IPS-15b (cell line): ENCODE data around the gene MAST2.

Experiments
- H3K27me3 ChIP-seq: one replicate; pipeline ENCODE4 v1.6.1; 2013; ENCODE audit warnings: low read length; ENCODE audit not compliant: control insufficient read depth, insufficient read depth
- H3K36me3 ChIP-seq: one replicate; pipeline ENCODE4 v1.6.1; 2013; ENCODE audit warnings: low read length; ENCODE audit not compliant: control insufficient read depth, insufficient read depth
- H3K4me1 ChIP-seq: one replicate; pipeline ENCODE4 v1.6.1; 2013; ENCODE audit warnings: mild to moderate bottlenecking, low read length; ENCODE audit not compliant: control insufficient read depth, insufficient read depth
- H3K4me3 ChIP-seq: one replicate; pipeline ENCODE4 v1.5.1; 2013; ENCODE audit warnings: low read depth, low read length
- H3K9ac ChIP-seq: one replicate; pipeline ENCODE4 v1.6.1; 2013; ENCODE audit warnings: low read depth, mild to moderate bottlenecking, low read length
- H3K9me3 ChIP-seq: one replicate; pipeline ENCODE4 v1.6.1; 2013; ENCODE audit warnings: mild to moderate bottlenecking, low read length; ENCODE audit not compliant: control insufficient read depth, insufficient read depth

Gene MAST2

DNA sequence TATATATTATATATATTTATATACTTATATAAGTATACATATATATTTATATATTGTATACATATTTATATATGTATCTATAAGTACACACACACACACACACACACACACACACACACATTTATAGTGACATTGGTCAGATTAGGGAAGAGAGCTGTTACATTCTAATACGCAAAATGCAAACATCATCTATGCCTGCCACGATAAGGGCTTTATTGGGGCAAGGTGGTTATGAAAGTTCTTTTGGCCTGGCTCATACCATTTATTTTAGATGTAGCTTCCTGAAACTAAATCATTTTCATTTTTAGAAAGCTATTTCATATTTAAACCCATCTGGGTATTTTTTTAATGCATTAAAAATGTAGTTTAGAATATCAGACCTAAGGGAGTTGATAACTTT lies 82.8 kb downstream of the MAST2 start:
- Histone ChIP-seq H3K9me3 (no peaks in the 10 kb centered on the region), H3K4me1 (no peaks in the 10 kb centered on the region), H3K9ac (no peak overlapping the region), H3K27me3 (no peaks in the 10 kb centered on the region), H3K4me3 (no peak overlapping the region), H3K36me3 (no peaks in the 10 kb centered on the region)

GRCh38 chr1:45887156-45887842 lies 83.9 kb downstream of the MAST2 start:
- Histone ChIP-seq H3K4me1 (no peaks in the 10 kb centered on the region), H3K9me3 (no peaks in the 10 kb centered on the region), H3K9ac (no peak overlapping the region), H3K36me3 (no peaks in the 10 kb centered on the region), H3K27me3 (no peaks in the 10 kb centered on the region), H3K4me3 (no peak overlapping the region)

- H3K9ac ChIP-seq = no peak overlapping the region
- H3K9me3 ChIP-seq = no peaks in the 10 kb centered on the region
- H3K4me3 ChIP-seq = no peak overlapping the region
- no peaks in the 10 kb centered on the region for H3K27me3 ChIP-seq
- no peaks in the 10 kb centered on the region for H3K4me1 ChIP-seq
- no peaks in the 10 kb centered on the region for H3K36me3 ChIP-seq
Measured at GRCh38 chr1:45890078-45890477, 86.7 kb downstream of the MAST2 start.

DNA sequence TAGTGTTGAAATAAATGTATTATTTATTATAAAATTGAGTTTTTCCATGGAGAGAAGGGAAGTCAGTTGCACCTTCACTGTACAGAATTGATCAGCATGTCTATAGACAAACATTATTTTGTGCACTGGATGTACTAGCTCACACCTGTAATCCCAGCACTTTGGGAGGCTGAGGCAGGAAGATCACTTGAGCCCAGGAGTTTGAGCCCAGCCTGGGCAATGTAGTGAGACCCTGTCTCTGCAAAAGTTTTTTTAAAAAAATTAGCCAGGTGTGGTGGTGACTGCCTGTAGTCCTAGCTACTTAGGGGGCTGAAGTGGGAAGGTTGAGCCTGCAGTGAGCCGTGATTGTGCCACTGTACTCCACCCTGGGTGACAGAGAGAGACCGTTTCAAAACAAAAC lies 87.7 kb downstream of the MAST2 start:
- no peak overlapping the region for H3K9ac ChIP-seq
- no peaks in the 10 kb centered on the region for H3K36me3 ChIP-seq
- H3K27me3 ChIP-seq = no peaks in the 10 kb centered on the region
- H3K9me3 ChIP-seq = no peaks in the 10 kb centered on the region
- H3K4me3 ChIP-seq = no peak overlapping the region
- no peaks in the 10 kb centered on the region for H3K4me1 ChIP-seq

DNA sequence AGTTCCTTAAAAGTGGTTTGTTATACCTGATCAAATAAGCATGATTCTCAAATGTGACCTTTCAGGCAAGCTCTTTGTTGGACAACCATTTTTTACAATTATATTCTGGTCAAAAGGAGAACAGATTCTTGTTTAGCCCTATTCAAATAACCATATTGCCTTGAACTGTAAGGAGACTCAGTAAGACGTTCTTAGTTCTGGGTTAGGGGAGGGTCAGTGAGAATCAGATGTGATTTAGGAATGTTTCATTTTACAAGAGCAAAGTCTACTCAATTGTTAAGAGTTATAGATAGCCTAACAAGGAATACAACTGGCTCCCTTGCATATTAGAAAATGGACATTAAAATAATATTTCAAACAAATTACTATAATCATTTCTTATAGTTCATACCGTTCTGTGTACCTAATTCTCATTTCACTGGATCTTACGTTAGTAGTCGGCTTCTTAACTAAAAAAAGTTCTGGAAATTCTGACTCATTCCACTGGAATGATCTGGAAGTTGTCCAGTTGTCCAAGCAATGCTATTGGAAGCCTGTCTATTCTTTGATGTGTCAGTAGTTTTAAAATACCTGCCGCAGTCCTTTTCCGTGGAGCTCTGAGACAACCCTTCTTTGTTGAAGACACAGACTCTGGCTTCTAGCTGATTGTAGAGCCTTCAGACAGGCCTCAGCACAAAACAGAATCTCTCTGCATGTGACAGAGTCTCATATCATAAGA lies 88.8 kb downstream of the MAST2 start:
- Histone ChIP-seq H3K4me1 (no peaks in the 10 kb centered on the region), H3K9me3 (no peaks in the 10 kb centered on the region), H3K27me3 (no peaks in the 10 kb centered on the region), H3K9ac (no peak overlapping the region), H3K36me3 (no peaks in the 10 kb centered on the region), H3K4me3 (no peak overlapping the region)

DNA sequence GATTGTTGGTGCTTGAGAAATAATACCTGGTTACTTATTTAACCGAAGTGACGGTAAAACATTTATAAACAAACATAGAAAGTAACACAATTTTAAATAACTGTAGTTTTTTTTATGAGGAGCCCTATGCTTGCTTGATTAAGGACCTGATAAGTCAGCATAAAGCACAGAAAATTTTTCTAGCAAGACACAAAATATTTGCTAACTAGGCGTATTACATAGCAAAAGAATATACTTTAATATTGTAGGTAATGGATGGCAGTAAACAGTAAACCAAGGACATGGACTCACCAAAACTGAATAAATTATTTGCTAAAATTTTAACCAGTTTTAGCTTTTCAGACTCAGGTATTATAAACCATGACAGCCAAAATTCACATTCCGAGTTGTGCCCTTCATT lies 90.9 kb downstream of the MAST2 start:
- H3K4me3 ChIP-seq = no peak overlapping the region
- H3K36me3 ChIP-seq = no peaks in the 10 kb centered on the region
- no peaks in the 10 kb centered on the region for H3K4me1 ChIP-seq
- no peaks in the 10 kb centered on the region for H3K9me3 ChIP-seq
- no peaks in the 10 kb centered on the region for H3K27me3 ChIP-seq
- no peak overlapping the region for H3K9ac ChIP-seq

- Histone ChIP-seq H3K4me1 (no peaks in the 10 kb centered on the region), H3K9ac (no peak overlapping the region), H3K27me3 (no peaks in the 10 kb centered on the region), H3K4me3 (no peak overlapping the region), H3K36me3 (no peaks in the 10 kb centered on the region), H3K9me3 (no peaks in the 10 kb centered on the region)
Measured at GRCh38 chr1:45894921-45895320, 91.5 kb downstream of the MAST2 start.

- Histone ChIP-seq H3K36me3 (no peaks in the 10 kb centered on the region), H3K9me3 (no peaks in the 10 kb centered on the region), H3K9ac (no peak overlapping the region), H3K27me3 (no peaks in the 10 kb centered on the region), H3K4me1 (no peaks in the 10 kb centered on the region), H3K4me3 (no peak overlapping the region)
Measured at GRCh38 chr1:45895406-45895805, 92.0 kb downstream of the MAST2 start.

GRCh38 chr1:45906883-45907282 lies 103.5 kb downstream of the MAST2 start:
- Histone ChIP-seq H3K36me3 (no peaks in the 10 kb centered on the region), H3K9me3 (no peaks in the 10 kb centered on the region), H3K9ac (no peak overlapping the region), H3K4me3 (no peak overlapping the region), H3K27me3 (no peaks in the 10 kb centered on the region), H3K4me1 (peaks cover 5% of the 10 kb centered on the region)

DNA sequence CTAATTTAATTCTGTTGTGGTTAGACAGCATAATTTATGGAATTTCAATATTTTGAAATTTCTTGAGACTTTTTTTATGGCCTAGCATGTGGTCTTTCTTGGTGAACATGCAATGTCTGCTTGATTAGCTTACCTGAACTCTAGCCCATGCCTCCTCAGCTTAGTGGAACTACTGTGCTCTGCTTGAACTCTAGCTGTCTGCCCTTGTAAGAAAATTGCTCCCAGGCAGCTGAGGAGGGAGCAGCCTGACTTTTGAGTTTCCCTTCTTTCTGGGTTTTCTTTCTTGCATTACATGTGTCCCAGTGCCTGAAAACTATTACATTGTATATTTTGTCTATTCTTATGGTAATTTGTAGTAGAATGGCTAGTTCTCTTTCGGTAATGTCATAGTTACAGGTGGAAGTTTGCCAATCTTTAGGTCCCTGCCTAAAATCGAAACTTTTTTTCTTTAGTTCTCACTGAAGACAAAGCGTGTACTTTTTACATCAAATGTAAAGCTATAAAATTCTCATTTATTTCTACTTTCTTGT lies 105.3 kb downstream of the MAST2 start:
- no peaks in the 10 kb centered on the region for H3K36me3 ChIP-seq
- no peak overlapping the region for H3K9ac ChIP-seq
- H3K9me3 ChIP-seq = no peaks in the 10 kb centered on the region
- no peaks in the 10 kb centered on the region for H3K27me3 ChIP-seq
- peaks cover 14% of the 10 kb centered on the region for H3K4me1 ChIP-seq
- no peak overlapping the region for H3K4me3 ChIP-seq

- Histone ChIP-seq H3K9ac (no peak overlapping the region), H3K9me3 (no peaks in the 10 kb centered on the region), H3K36me3 (no peaks in the 10 kb centered on the region), H3K4me1 (peaks cover 14% of the 10 kb centered on the region), H3K27me3 (no peaks in the 10 kb centered on the region), H3K4me3 (no peak overlapping the region)
Measured at GRCh38 chr1:45911634-45912033, 108.2 kb downstream of the MAST2 start.

GRCh38 chr1:45913183-45913683 lies 109.8 kb downstream of the MAST2 start:
- H3K4me1 ChIP-seq = peaks cover 14% of the 10 kb centered on the region
- no peaks in the 10 kb centered on the region for H3K9me3 ChIP-seq
- no peaks in the 10 kb centered on the region for H3K27me3 ChIP-seq
- no peak overlapping the region for H3K4me3 ChIP-seq
- no peak overlapping the region for H3K9ac ChIP-seq
- H3K36me3 ChIP-seq = no peaks in the 10 kb centered on the region
